HG02763 (cell line): ENCODE results near the gene ATAD2B.

Source experiments
- ATAC-seq: cut with Tn5 transposase; IDR thresholded peaks from one replicate; pipeline ENCODE4 v1.9.1; 2021; ENCODE audit warnings: mild to moderate bottlenecking, moderate library complexity; ENCODE audit not compliant: unreplicated experiment

Gene ATAD2B

GRCh38 chr2:23838996-23839395 lies 87.9 kb downstream of the ATAD2B start:
- ATAC-seq, result no peak

DNA sequence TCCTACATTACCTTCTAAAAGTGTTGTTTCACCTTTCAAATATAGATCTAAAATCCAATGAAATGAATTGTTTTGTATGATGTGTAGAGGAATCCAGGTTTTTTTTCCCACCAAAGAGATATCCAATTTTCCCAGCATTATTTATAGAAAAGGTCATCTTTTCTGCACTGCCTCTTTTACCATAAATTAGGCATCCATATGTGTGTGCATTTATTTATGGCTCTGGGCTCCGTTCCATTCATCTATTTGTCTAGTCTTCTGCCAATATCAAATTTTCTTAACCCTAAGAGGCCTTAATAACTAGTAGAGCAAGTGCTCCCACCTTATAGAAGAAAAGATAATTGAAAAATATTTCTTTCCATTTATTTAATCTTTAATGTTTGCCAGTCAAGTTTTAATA lies 88.3 kb downstream of the ATAD2B start:
- ATAC-seq, result no peak

DNA sequence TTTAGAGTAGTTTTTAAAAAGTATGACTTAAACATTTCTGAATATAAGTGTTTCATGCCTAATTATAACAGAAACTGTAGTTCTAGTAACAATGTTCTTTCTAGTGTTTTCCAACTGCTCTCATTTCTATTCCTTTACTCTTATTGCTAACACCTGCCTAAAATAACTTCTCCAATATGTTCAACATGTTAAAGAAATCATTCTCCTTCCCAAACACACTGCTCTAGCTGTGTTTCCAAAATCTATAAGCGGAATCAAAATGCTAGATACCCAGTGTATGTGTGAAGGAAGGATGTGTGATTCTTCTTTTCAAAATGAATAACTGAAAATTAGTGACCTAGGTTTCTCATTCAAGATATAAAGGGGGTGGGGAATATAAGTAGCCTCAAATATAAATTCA lies 89.1 kb downstream of the ATAD2B start:
- no peak for ATAC-seq

DNA sequence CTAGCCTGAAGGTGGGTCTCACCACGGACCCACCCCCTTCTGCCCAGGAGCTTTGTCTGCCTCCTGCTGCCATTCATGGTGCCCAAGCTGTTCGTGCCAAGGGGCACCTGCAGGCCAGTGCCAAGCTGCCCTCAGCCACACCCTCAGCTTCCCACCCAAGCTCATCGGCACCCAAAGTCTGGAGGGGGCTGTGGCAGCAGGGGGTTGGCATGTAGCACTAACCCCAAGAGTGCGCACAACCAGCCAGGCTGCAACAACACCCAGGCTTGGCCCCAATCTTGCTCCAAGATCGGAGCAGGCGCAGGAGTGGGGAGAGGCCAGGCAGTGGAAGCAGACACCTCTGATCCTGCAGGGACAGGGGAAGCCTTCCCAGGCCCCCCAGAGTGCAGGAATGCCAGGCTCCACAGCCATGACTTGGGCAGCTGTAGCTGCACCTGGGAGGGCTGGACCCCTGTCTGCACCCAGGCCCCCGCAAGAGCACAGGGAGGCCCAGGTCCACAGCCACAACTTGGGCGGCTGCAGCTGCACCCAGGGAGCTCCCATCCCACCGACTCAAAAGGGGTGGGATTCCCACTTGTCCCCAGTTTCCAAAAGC lies 89.9 kb downstream of the ATAD2B start:
- no peak for ATAC-seq

DNA sequence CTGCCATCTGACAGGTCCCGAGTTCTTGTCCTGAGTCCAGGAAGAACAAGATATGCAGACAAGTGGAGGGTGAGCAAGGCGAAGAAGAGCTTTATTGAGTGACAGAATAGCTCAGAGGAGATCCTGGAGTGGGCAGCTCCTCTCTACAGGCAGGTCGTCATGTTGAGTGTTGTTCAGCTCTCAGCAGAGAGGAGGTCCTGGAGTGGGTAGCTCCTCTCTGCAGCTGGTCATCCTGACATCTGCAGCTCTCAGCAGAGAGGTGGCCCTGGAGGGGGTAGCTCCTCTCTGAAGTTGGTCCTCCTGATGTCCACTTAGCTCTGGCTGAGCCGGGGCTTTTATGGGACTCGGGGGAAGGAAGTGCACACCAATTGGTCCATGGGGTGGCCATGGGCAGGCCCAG lies 90.4 kb downstream of the ATAD2B start:
- no peak for ATAC-seq

- no peak for ATAC-seq
Observed at GRCh38 chr2:23835988-23836387, 90.9 kb downstream of the ATAD2B start.

GRCh38 chr2:23835423-23835822 lies 91.5 kb downstream of the ATAD2B start:
- ATAC-seq, result no peak

- no peak for ATAC-seq
Observed at GRCh38 chr2:23828986-23829385, 97.9 kb downstream of the ATAD2B start.

DNA sequence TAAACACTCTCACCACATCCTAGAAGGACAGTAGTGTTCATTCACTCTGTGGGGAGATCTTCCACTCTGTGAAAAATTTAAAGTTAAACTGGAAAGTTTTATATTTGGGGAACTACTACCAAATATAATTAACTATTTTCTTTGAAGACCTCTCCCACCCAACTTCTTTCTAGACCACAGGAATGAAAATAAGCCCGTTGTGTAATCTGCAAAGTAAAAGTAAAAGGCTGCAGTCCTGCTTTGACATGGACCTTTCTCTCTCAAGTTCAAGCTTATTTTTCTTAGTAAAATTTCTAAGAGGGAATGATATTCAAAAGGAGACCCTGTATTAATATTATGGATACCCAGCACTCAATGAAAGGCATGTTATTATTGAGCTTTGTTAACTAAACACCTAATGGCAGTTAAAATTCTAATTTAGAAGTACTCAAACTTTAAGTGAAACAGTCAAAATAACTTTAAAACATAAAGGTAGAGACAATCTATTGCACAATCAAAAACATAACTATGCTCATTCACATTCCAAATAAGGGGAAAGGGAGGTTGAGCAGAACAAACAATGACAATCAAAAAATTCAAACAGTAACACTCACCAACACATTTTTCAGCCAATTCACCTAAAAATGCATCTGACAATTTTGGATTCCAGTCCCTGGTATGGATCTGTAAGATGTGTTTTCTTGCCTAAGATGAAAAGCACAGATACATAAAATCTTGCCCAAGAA lies 98.5 kb downstream of the ATAD2B start:
- no peak for ATAC-seq

- no peak for ATAC-seq
Observed at GRCh38 chr2:23827287-23827686, 99.6 kb downstream of the ATAD2B start.

GRCh38 chr2:23826771-23827170 lies 100.2 kb downstream of the ATAD2B start:
- no peak for ATAC-seq

- no peak for ATAC-seq
Observed at GRCh38 chr2:23826040-23826439, 100.9 kb downstream of the ATAD2B start.

DNA sequence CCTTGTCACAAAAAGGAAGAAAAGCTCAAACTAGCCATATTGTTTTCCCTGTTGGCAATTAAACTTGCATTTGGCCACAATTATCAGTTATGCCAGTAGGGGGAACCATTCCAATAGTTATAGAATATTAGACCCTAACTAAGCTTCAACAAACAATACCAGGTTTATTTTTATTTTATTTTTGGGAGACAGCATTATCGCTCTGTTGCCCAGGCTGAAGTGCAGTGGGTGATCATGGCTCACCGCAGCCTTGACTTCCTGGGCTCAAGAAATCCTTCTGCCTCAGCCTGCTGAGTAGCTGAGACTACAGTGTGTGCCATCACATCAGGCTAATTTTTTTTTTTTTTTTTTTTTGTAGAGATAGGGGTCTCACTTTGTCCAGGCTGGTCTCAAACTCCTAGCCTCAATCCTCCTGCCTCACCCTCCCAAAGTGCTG lies 102.1 kb downstream of the ATAD2B start:
- no peak for ATAC-seq

- ATAC-seq, result no peak
Observed at GRCh38 chr2:23823863-23824262, 103.1 kb downstream of the ATAD2B start.

GRCh38 chr2:23814963-23815362 lies 112.0 kb downstream of the ATAD2B start:
- ATAC-seq, result no peak

DNA sequence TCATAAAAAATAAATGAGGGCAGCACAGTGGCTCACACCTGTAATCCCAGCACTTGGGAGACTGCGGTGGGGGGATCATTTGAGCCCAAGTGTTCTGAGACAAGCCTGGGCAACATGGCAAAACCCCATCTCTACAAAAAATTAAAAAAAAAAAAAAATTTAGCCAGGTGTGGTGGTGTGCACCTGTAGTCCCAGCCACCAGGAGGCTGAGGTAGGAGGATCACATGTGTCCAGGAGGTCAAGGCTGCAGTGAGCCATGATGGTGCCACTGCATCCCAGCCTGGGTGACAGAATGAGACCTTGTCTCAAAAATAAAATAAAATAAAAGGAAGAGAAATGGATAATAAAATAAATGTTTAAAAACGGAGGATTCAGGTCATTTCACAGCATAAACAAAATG lies 113.5 kb downstream of the ATAD2B start:
- ATAC-seq, result no peak

DNA sequence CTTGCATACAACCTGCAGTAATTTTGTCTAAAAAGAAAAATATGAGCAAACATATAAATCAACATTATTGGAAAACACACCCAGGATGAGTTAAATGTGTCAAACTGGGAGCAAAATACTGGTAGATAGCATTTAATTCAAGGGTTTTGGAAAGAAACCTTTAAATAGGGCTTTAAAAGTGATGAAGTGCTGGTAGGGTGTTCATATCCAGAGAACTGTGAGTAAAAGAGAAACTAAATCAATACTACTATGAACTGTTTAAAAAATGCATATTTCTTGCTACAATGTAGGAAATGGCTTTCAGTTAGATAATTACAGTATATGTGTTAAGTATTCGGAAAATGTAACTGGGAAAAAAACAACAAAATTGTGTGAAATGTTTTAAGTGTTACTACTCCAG lies 117.8 kb downstream of the ATAD2B start:
- ATAC-seq, result no peak

- no peak for ATAC-seq
Observed at GRCh38 chr2:23806665-23807249, 120.2 kb downstream of the ATAD2B start.

GRCh38 chr2:23806201-23806600 lies 120.7 kb downstream of the ATAD2B start:
- no peak for ATAC-seq

GRCh38 chr2:23803965-23804542 lies 122.9 kb downstream of the ATAD2B start:
- no peak for ATAC-seq

DNA sequence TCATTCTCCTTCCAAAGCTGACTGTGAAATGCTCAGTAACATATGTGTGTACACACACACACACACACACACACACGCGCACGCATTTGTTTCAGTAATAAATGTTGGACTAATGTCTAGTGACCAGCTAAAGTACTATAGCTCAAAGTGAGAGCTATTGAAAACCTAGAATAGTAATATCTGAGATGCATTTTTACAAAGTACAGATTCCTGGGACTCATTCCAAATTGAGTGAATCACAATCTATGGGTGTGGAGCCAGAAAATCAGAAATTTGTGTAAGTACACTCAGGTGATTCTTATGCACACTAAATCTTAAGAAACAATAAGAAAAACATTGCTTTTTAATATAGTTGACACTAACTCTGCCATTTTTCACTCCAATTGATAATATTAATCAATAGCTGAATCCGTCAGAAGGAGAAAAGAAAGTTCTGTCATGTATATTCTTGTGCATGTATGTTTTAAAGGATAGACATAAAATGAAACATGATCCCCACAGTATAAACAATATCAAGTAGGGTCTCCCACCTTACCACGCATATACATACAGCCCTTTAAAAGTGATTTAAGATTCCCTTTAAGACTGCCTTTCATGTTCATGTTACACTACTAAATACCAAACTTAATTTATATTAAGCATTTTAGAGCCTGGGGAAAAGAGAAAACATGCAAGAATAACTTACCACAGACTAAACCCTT lies 123.5 kb downstream of the ATAD2B start:
- ATAC-seq, result no peak
